Effector memory CD8-positive, alpha-beta T cell (primary cell): Measurements from ENCODE around the gene ZNF775.

ENCODE experiments used
- ATAC-seq: fragments of 150-1000 bp; cut with Tn5 transposase; replicated peaks from 2 replicates; pipeline ENCODE4 v1.10.0; 2021; ENCODE audit warnings: mild to moderate bottlenecking, moderate library complexity
- DNase-seq, 3 experiments: peaks; one replicate each; pipeline ENCODE4 v3.0.0; 2021
- H3K27ac Mint-ChIP-seq, 2 donors: one replicate each; pipeline ENCODE4 v1.8.0; 2022; ENCODE audit warnings: mild to moderate bottlenecking in 2 of 2, mixed read lengths in 2 of 2, moderate library complexity in 2 of 2
- H3K27me3 Mint-ChIP-seq, 2 donors: one replicate each; pipeline ENCODE4 v1.8.0; 2022; ENCODE audit warnings: mixed read lengths in 2 of 2
- H3K36me3 Mint-ChIP-seq: one replicate; pipeline ENCODE4 v1.8.0; 2022; ENCODE audit warnings: mild to moderate bottlenecking, moderate library complexity, mixed read lengths; ENCODE audit not compliant: insufficient read depth
- H3K4me1 Mint-ChIP-seq, 2 donors: one replicate each; pipeline ENCODE4 v1.8.0; 2022; ENCODE audit warnings: low read depth in 2 of 2, mixed read lengths in 2 of 2
- H3K4me3 Mint-ChIP-seq, 2 donors: one replicate each; pipeline ENCODE4 v1.8.0; 2022; ENCODE audit warnings: mild to moderate bottlenecking in 2 of 2, mixed read lengths in 2 of 2, moderate library complexity in 2 of 2
- H3K9me3 Mint-ChIP-seq, 2 donors: one replicate each; pipeline ENCODE4 v1.8.0; 2022; ENCODE audit warnings: mixed read lengths in 2 of 2

ZNF775 gene

DNA sequence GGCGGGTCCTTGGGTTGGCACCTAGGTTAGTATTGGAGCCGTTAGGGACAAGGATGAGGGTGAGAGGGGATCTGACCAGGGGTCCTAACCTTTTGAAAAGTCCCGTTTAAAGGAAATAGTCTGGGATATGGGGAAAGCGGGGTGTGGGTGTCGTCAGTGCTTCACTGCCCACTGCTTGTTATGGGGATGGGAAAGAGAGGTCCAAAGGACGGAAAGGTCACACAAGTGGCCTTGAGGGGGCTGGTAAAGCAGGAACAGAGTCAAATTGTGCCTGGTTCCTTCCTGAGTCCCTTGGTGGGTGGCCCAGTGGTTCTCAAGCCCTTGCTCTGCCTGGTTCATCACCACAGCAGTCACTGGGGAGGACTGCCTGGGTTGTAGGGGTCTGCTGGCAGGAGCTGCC, 2.6 kb upstream of the ZNF775 start:
- H3K4me1 Mint-ChIP-seq = peaks cover 23 to 27% of the 10 kb centered on the region in 2 donors
- H3K27ac Mint-ChIP-seq = peak overlapping the region; percentile 32 to 42
- no peaks in the 10 kb centered on the region for H3K9me3 Mint-ChIP-seq
- no peak for DNase-seq
- H3K36me3 Mint-ChIP-seq = peaks cover 11% of the 10 kb centered on the region
- H3K27me3 Mint-ChIP-seq = no peaks in the 10 kb centered on the region
- ATAC-seq = no peak
- H3K4me3 Mint-ChIP-seq = no peak overlapping the region

DNA sequence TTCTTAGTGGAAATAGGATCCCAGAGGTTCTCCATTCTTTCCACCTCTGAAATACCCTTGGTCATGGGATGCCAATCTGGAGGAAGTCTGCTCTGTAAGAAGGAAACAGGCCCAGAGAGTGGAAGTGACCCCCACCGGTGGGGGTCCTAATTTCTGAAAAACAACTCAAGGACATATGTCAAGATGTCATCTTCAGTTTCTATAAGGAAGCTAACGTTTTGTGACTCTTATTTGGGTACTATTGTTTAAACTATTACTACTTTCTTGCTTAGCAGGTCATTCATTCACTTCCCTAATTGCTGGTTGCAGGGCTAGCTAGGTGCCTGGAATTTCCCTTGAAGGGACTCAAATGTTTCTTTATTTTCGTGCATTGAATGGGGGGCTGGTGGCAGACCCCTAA, 1.9 kb upstream of the ZNF775 start:
- ATAC-seq (no peak), DNase-seq (no peak)
- Mint-ChIP-seq H3K4me1 (peaks cover 23 to 27% of the 10 kb centered on the region in 2 donors), H3K4me3 (peak overlapping the region; percentile 37 to 86), H3K27ac (no peak overlapping the region), H3K9me3 (no peaks in the 10 kb centered on the region), H3K36me3 (peaks cover 11% of the 10 kb centered on the region), H3K27me3 (no peaks in the 10 kb centered on the region)

DNA sequence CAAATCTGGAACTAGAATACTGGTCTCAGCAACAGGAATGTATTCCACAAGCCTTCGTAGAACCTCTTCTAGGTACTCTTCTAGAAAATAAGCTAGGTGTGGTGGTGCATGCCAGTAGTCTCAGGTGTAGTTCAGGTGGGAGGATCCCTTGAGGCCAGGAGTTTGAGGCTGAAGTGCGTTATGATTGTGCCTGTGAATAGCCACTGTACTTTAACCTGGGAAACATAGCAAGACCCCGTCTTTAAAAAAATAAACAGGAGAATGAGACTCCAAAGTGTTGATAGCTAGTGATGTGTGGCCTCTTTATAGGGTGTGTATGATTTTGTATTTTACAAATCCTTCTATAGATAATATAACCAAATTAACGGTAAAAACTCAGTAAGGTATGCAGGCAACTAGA, 1.5 kb upstream of the ZNF775 start:
- peaks cover 11% of the 10 kb centered on the region for H3K36me3 Mint-ChIP-seq
- no peak for DNase-seq
- H3K4me1 Mint-ChIP-seq = peaks cover 23 to 30% of the 10 kb centered on the region in 2 donors
- H3K4me3 Mint-ChIP-seq = peak overlapping the region; percentile 37 to 86
- H3K27me3 Mint-ChIP-seq = no peaks in the 10 kb centered on the region
- ATAC-seq = no peak
- peak overlapping the region; percentile 65 to 84 for H3K27ac Mint-ChIP-seq
- H3K9me3 Mint-ChIP-seq = no peaks in the 10 kb centered on the region

DNA sequence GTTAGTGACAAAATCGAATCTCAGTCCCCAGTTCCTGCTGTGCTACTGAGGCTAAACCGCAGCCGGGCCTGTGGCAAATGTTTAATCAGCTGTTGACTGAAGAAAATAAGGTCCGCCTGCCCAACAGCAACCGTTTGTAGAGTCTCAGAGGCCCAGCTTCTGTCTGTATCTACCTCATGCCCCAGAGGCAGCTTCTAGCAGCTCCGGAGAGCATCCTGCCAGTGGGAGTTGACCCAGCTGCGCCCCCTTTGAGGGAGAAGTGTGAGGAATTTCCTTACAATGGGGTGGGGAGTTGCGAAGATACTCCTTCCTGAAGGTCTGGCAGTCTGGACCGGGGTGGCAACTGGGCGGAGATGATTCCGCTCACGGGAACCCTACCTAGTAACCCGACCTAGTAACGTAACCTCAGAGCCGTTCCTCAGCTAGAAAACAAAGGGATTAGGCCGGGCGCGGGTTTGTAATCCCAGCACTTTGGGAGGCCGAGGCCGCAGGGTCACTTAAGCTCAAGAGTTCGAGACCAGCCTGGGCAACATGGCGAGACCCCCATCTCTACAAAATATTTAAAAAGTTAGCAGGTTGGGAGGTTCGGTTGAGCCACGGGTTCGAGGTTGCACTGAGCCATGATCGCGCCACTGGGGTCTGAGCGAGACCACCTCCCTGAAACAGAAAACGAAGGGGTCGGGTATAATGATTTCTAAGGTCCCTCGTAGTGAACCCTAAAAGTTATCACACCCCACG, 846 bp upstream of the ZNF775 start:
- H3K4me1 Mint-ChIP-seq = peaks cover 29 to 35% of the 10 kb centered on the region in 2 donors
- H3K4me3 Mint-ChIP-seq = peak overlapping the region; percentile 86 to 95
- H3K9me3 Mint-ChIP-seq = no peaks in the 10 kb centered on the region
- peak overlapping the region; percentile 65 to 84 for H3K27ac Mint-ChIP-seq
- peaks cover 11% of the 10 kb centered on the region for H3K36me3 Mint-ChIP-seq
- ATAC-seq (peak; percentile 25), DNase-seq (peak; percentile 25 to 44 (median 42))
- H3K27me3 Mint-ChIP-seq = no peaks in the 10 kb centered on the region

DNA sequence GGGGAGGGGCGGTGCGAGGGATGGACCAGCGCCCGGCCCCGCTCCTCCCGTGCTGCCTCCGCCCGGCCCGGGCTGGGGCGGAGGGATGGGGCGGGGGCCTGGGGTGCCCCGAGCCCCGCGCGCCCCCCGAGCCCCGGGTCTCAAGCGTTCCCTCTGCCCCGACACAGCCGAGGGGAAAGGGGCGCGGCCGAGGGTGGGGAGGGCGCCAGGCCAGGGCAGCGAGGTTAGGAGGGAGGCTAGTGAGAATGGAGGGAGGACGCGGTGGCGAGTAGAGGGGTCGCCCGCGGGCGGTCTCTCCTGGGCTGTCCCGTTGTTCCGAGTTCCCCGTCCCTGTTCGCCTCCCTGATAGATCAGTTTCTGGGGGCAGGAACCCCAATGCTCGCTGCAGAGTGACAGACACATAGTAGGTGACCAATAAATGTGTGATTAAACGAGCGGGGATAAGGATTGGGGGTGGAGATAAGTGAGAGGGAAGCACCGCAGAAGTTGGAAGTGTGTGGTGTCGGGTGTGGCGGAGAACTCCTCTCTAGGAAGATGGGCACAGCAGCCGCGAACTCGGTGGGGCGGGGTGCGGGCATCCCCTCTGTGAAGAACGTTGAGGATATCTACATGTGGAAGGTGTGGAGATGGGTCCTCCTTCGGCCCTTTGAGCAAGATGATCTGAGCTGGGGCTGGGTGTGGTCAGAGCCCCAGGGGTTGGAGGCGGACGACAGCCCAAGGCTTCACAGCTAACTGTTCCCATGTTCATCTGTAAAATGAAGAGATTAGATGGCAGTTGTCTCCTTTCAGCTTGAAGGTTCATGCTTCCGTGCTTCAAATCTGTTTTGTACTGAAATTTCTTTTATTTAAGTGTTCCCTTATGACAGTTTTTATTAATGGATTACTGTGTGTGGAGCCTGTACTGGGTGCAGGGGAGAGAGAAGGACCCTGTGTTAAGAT, 580 bp downstream of the ZNF775 start:
- H3K27me3 Mint-ChIP-seq = no peaks in the 10 kb centered on the region
- H3K4me1 Mint-ChIP-seq = peaks cover 25 to 33% of the 10 kb centered on the region in 2 donors
- H3K4me3 Mint-ChIP-seq = peak overlapping the region; percentile 86 to 95
- no peak for ATAC-seq
- DNase-seq = no peak
- peak overlapping the region; percentile 50 to 83 for H3K27ac Mint-ChIP-seq
- H3K9me3 Mint-ChIP-seq = no peaks in the 10 kb centered on the region
- peaks cover 8% of the 10 kb centered on the region for H3K36me3 Mint-ChIP-seq

DNA sequence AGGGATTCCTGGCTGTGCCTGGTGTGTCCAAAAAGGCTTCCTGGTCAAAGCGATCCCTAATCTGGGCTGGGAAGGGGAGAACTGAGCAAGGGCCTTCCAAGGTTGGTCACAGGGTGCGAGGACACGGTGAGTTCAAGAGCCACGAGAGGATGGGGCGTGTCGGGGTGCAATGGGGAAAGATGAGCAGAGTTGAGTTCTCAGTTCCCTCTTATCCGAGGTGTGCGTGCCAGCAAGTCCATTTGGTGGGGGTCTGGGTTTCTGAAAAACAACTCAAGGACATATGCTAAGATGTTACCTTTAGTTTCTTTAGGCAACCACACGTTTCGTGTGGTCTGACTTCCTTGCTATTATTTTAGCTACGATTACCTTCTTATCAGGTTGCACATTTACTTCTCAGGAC, 1.3 kb downstream of the ZNF775 start:
- H3K36me3 Mint-ChIP-seq = peaks cover 8% of the 10 kb centered on the region
- H3K9me3 Mint-ChIP-seq = no peaks in the 10 kb centered on the region
- H3K27ac Mint-ChIP-seq = no peak overlapping the region
- H3K4me1 Mint-ChIP-seq = peaks cover 25 to 33% of the 10 kb centered on the region in 2 donors
- H3K27me3 Mint-ChIP-seq = no peaks in the 10 kb centered on the region
- H3K4me3 Mint-ChIP-seq = peak overlapping the region; percentile 86 to 95
- ATAC-seq (no peak), DNase-seq (no peak)

DNA sequence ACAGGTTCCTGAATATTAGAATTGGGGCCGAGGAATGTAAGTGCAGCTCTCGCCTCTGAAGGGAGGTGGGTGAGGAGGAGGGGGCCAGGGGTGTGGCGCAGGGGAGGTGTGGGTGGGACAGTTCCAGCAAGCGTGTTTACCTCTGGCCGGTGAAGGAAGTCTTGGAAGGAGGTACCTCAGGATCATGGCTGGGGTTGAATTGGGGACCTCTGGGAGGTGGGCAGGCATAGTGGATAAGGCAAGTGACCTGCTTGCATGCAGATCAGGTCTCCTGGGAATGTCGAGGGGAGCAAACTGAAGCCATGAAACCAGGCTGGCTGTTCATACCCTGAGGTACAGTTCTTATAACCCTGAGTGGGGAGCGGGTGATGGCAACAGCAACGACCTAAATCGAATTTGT, 2.0 kb downstream of the ZNF775 start:
- peaks cover 8% of the 10 kb centered on the region for H3K36me3 Mint-ChIP-seq
- DNase-seq (no peak), ATAC-seq (no peak)
- no peaks in the 10 kb centered on the region for H3K9me3 Mint-ChIP-seq
- H3K4me3 Mint-ChIP-seq = no peak overlapping the region
- no peak overlapping the region for H3K27ac Mint-ChIP-seq
- peaks cover 25 to 31% of the 10 kb centered on the region in 2 donors for H3K4me1 Mint-ChIP-seq
- no peaks in the 10 kb centered on the region for H3K27me3 Mint-ChIP-seq

DNA sequence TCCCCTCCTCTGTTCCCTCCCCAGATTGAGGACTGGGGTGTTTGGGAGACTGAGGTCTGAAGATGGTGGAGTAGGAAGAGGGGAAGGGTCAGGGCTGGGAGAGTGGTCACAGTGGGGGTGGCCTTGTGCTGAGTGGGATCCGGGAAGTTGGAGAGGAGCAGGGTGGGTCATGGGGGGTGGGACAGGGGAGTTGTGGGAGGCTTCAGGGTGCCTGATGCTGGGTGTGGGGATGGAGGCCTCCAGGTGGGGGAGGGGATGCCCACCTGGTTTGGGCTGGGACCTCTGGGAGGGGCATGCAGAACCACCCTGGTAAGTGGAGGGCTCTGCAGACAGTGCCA, 2.6 kb downstream of the ZNF775 start:
- Mint-ChIP-seq H3K27ac (no peak overlapping the region), H3K4me3 (no peak overlapping the region), H3K4me1 (peaks cover 25 to 32% of the 10 kb centered on the region in 2 donors), H3K36me3 (peaks cover 8% of the 10 kb centered on the region), H3K27me3 (no peaks in the 10 kb centered on the region), H3K9me3 (no peaks in the 10 kb centered on the region)
- no peak for DNase-seq
- ATAC-seq = no peak

DNA sequence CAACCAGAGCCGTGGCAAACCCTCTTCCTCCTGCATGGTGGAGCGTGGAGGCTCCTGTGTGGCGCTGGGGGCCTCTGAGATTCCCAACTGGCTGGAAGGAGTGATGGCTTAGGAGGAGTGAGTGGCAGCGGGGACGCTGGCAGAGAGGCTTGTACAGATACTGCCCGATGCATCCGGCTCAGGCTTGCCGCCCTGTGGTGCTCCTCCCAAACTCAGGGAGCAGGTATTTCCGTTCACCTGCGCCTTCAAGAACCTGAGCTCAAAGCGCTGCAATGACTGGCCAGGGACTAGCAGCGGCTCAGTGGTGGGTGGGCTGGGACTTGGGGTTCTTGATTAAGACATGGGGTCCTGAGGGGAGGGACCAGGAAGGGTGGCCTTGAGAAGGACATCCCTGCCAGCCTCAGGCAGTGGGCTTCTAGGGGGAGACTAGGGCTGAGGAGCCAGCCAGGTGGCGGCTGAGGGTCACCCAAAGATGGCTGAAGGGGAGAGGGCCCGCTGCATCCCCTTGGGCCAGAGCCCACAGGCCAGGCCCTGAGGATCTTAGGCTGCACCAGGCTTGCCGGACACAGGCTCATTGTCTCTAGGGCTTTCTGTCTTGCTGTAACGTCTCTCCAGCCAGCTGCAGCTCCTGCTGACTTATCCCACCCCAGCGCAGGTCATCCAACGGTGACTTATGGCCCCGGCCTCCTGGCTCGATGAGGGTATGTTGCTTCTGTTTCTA, 3.2 kb downstream of the ZNF775 start:
- peaks cover 11% of the 10 kb centered on the region for H3K36me3 Mint-ChIP-seq
- no peak overlapping the region for H3K27ac Mint-ChIP-seq
- H3K27me3 Mint-ChIP-seq = no peaks in the 10 kb centered on the region
- H3K9me3 Mint-ChIP-seq = no peaks in the 10 kb centered on the region
- H3K4me1 Mint-ChIP-seq = peaks cover 25 to 32% of the 10 kb centered on the region in 2 donors
- DNase-seq (no peak), ATAC-seq (no peak)
- peak overlapping the region in 1 of 2 donors; percentile 6 for H3K4me3 Mint-ChIP-seq

DNA sequence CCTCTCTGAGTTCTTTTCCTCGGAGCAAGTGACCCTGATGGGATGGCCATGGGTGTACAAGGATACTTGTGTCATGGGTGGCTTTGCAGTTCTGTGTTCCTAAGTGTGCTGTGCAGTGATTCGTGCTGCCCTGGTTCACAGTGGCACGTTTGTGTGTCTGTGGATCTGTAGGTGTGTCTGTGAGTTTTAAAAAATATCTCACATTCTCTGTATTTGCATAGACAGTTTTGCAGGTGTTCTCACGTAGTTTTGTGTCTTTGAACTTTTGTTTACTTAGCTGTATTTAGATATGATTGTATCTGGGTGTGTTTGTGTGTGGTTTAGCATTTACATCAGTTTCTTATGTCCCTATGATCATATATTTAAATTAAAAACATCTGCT, 3.7 kb downstream of the ZNF775 start:
- peaks cover 21 to 30% of the 10 kb centered on the region in 2 donors for H3K4me1 Mint-ChIP-seq
- peak overlapping the region in 1 of 2 donors; percentile 49 for H3K27ac Mint-ChIP-seq
- H3K4me3 Mint-ChIP-seq = no peak overlapping the region
- no peaks in the 10 kb centered on the region for H3K9me3 Mint-ChIP-seq
- H3K27me3 Mint-ChIP-seq = no peaks in the 10 kb centered on the region
- DNase-seq (no peak), ATAC-seq (no peak)
- peaks cover 11% of the 10 kb centered on the region for H3K36me3 Mint-ChIP-seq

DNA sequence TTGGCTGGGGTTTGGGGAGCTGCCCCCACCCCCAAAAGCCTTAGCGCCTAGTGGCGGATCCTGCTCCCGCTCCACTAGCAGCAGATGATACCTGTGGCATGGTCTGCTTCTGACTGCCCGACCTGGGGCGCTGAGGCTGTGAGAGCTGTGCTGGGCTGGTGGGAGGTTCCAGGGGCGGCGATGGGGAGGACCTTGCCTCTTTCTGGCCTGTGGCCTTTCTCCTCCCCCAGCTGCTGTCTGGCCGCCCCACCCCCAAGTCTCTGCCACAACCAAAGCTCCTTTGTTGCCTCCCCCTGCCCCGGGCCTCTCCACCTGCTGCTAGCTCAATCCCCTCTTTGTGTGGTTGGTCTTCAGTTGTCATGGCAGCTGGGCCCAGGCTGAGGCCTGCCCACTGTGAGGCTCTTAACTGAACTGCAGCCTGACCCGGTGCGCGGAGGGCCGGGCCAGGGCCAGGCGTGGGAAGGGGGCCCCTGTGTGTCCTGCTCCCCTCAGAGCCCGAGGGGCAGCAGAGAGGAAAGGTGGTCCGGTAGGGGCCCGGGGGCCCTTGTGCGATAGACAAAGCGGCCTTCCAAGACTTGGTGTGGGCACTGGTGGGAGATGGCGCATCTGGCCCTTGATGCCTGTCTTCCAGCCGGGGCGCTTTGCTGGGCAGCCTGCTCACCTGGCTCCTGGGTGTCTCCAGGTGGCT, 4.7 kb downstream of the ZNF775 start:
- Mint-ChIP-seq H3K27me3 (no peaks in the 10 kb centered on the region), H3K4me3 (no peak overlapping the region), H3K4me1 (peaks cover 17 to 24% of the 10 kb centered on the region in 2 donors), H3K27ac (peak overlapping the region in 1 of 2 donors; percentile 49), H3K9me3 (no peaks in the 10 kb centered on the region), H3K36me3 (peaks cover 11% of the 10 kb centered on the region)
- ATAC-seq (no peak), DNase-seq (no peak)

DNA sequence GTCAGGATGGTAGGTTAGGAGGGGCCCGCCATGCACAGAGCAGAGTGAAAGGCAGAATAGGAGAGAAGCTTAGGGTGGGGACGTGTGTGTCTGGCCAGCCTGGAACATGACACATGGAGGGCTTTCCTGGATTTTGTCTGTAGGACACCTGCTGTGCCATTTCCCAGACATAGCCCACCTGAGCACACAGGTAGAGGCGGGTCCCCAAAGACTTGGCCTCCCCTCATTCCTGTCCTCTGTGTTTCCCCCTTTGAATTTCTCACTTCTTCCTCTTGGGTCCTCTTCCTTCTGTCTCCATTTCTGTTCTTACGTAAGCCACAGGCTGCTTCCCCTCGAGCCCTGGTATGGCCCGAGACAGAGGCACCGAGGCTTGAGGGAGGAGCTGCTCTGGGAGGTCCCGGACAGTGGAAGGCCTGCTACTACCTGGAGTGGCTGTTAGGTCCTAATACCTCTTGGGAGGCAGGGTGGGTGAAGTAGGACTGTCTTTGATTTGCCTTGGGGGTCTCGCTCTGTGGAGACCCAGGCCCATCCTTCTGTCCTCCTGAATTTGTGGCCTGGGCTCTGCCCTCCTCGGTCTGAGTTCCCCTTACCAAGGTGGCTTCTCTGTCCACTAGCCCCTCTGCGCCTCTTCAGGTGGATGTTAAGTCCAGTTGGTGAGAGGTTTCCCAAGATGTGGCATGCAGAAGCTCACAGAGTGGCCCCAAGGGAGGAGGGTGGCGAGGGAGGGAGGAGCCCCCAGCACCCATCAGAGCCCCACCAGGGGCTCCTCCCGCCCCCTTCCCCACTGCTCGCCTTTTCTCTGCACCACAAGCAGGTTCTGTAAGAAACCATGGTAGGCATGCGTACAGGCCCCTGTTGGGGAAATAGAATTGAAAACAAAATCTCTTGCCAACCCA, 5.5 kb downstream of the ZNF775 start:
- Mint-ChIP-seq H3K9me3 (no peaks in the 10 kb centered on the region), H3K27ac (no peak overlapping the region), H3K4me1 (peaks cover 15 to 22% of the 10 kb centered on the region in 2 donors), H3K4me3 (no peak overlapping the region), H3K27me3 (no peaks in the 10 kb centered on the region), H3K36me3 (peaks cover 9% of the 10 kb centered on the region)
- DNase-seq (no peak), ATAC-seq (no peak)
